Liver (tissue), 9 donors: ENCODE results near the gene GSAP. TPM values are rescaled to one million over a fixed set of nuclear protein-coding genes. Genes with fewer than 3 reads are reported as not detected.

Experiments
- DNase-seq: peaks from one replicate; pipeline ENCODE4 v3.0.0-alpha.2; 2017; ENCODE audit warnings: low spot score
- H3K27ac ChIP-seq, 2 donors: one replicate each; pipeline ENCODE4 v1.7.0; 2013; ENCODE audit warnings: inconsistent platforms in 2 of 2, low read length in 2 of 2, control low read depth in 1 of 2, low read depth in 1 of 2, mild to moderate bottlenecking in 1 of 2
- H3K27me3 ChIP-seq, 4 donors: one replicate each; pipeline versions ENCODE4 v1.6.1 to v1.7.0; 2013; ENCODE audit warnings: low read length in 3 of 4, inconsistent platforms in 1 of 4, mild to moderate bottlenecking in 1 of 4, moderate library complexity in 1 of 4; ENCODE audit not compliant: control insufficient read depth in 4 of 4, insufficient read depth in 4 of 4
- H3K36me3 ChIP-seq, 4 donors: one replicate each; pipeline versions ENCODE4 v1.6.1 to v1.7.0; 2013; ENCODE audit warnings: low read length in 3 of 4, mild to moderate bottlenecking in 3 of 4, low read depth in 1 of 4, moderate library complexity in 1 of 4; ENCODE audit not compliant: control insufficient read depth in 4 of 4, insufficient read depth in 3 of 4
- H3K4me1 ChIP-seq, 4 donors: one replicate each; pipeline versions ENCODE4 v1.6.1 to v1.7.0; 2013; ENCODE audit warnings: low read length in 3 of 4, mild to moderate bottlenecking in 3 of 4, moderate library complexity in 1 of 4; ENCODE audit not compliant: control insufficient read depth in 4 of 4, insufficient read depth in 4 of 4
- H3K4me3 ChIP-seq, 3 donors: one replicate each; pipeline versions ENCODE4 v1.6.1 to v1.7.0; 2013; ENCODE audit warnings: low read length in 3 of 3, control low read depth in 1 of 3, low read depth in 1 of 3, mild to moderate bottlenecking in 1 of 3
- H3K9ac ChIP-seq, 2 donors: one replicate each; pipeline ENCODE4 v1.7.0; 2013; ENCODE audit warnings: low read length in 2 of 2, mild to moderate bottlenecking in 2 of 2, moderate library complexity in 2 of 2, control low read depth in 1 of 2, low read depth in 1 of 2
- H3K9me3 ChIP-seq, 4 donors: one replicate each; pipeline versions ENCODE4 v1.6.1 to v1.7.0; 2013; ENCODE audit warnings: low read length in 3 of 4; ENCODE audit not compliant: control insufficient read depth in 4 of 4
- CTCF ChIP-seq: fragments of 150-350 bp; IDR thresholded peaks from 2 replicates; pipeline ENCODE4 v1.5.1; 2017; ENCODE audit warnings: improper control_type of control experiment, low read depth, low read length; ENCODE audit not compliant: missing input control
- EGR1 ChIP-seq, 2 donors: IDR thresholded peaks; 2 replicates each; pipeline ENCODE4 v1.6.1; 2016 to 2018; ENCODE audit warnings: antibody characterized with exemption in 2 of 2, low read depth in 2 of 2
- FOXA1 ChIP-seq: IDR thresholded peaks from 2 replicates; pipeline ENCODE4 v1.6.1; 2016; ENCODE audit warnings: antibody characterized with exemption
- GABPA ChIP-seq, 2 donors: IDR thresholded peaks in 1 of 2; conservative IDR thresholded peaks in 1 of 2; 2 replicates each; pipeline ENCODE4 v1.6.1; 2016; ENCODE audit warnings: antibody characterized with exemption in 2 of 2, mild to moderate bottlenecking in 1 of 2, moderate library complexity in 1 of 2
- HNF4A ChIP-seq, 2 donors: conservative IDR thresholded peaks; 2 replicates each; pipeline ENCODE4 v1.6.1; 2016; ENCODE audit warnings: antibody characterized with exemption in 2 of 2, mild to moderate bottlenecking in 2 of 2
- HNF4G ChIP-seq: IDR thresholded peaks from 2 replicates; pipeline ENCODE4 v1.6.1; 2016; ENCODE audit warnings: antibody characterized with exemption
- MAX ChIP-seq: IDR thresholded peaks from 2 replicates; pipeline ENCODE4 v1.6.1; 2016; ENCODE audit warnings: antibody characterized with exemption
- NR2F2 ChIP-seq: IDR thresholded peaks from 2 replicates; pipeline ENCODE4 v1.6.1; 2016; ENCODE audit warnings: antibody characterized with exemption
- RAD21 ChIP-seq, 2 donors: IDR thresholded peaks; 2 replicates each; pipeline ENCODE4 v1.6.1; 2016; ENCODE audit warnings: antibody characterized with exemption in 2 of 2, mild to moderate bottlenecking in 2 of 2
- REST ChIP-seq: IDR thresholded peaks from 2 replicates; pipeline ENCODE4 v1.6.1; 2016; ENCODE audit warnings: antibody characterized with exemption, mild to moderate bottlenecking
- SP1 ChIP-seq: IDR thresholded peaks from 2 replicates; pipeline ENCODE4 v1.6.1; 2018; ENCODE audit warnings: antibody characterized with exemption, mild to moderate bottlenecking
- TAF1 ChIP-seq: conservative IDR thresholded peaks from 2 replicates; pipeline ENCODE4 v1.6.1; 2016; ENCODE audit warnings: antibody characterized with exemption, mild to moderate bottlenecking
- YY1 ChIP-seq: IDR thresholded peaks from 2 replicates; pipeline ENCODE4 v1.6.1; 2016; ENCODE audit warnings: antibody characterized with exemption, mild to moderate bottlenecking
- ZBTB33 ChIP-seq: IDR thresholded peaks from 2 replicates; pipeline ENCODE4 v1.6.1; 2016; ENCODE audit warnings: antibody characterized with exemption
- WGBS: extraction: QIAGEN DNeasy Blood & Tissue Kit; methylation state at CpG from one replicate; pipeline ENCODE4 v1.1.7; 2013; 5-methylcytosine and 5-hydroxymethylcytosine counted together
- polyA plus RNA-seq, 2 donors: library from polyadenylated mRNA; stranded (reverse) in 1 of 2; unstranded in 1 of 2; fragments of 200-250 nt in 1 of 2; fragments of >200 nt in 1 of 2; fragmentation: Nextera tagmentation in 1 of 2; extraction: Ambion mirVana in 1 of 2; gene quantifications; one replicate each; pipeline versions ENCODE4 v1.2.1 to v1.2.3, GENCODE V29; 2013 to 2015
- total RNA-seq, 2 donors: library from RNA; depleted of rRNA; stranded (reverse); fragments of >200 nt; gene quantifications; one replicate each; pipeline ENCODE4 v1.2.3, GENCODE V29; 2014
- donor health status: healthy.
- donor health status: healthy.
- donor health status: healthy.
- donor health status: healthy.
- donor health status: healthy.

The GSAP gene
- total and polyA plus RNA-seq, 4 donors: 4.1 to 30.9 (median 17.7) TPM

- Histone ChIP-seq H3K4me3 (no peak overlapping the region), H3K9me3 (no peaks in the 10 kb centered on the region), H3K27ac (no peak overlapping the region), H3K4me1 (peaks cover 0 to 3% (median 2%) of the 10 kb centered on the region in 4 donors), H3K36me3 (peaks cover 0 to 13% (median 7%) of the 10 kb centered on the region in 4 donors), H3K9ac (no peak overlapping the region), H3K27me3 (no peaks in the 10 kb centered on the region)
- TF ChIP-seq YY1: no peak
- no peak for TF ChIP-seq TAF1
- TF ChIP-seq NR2F2: no peak
- peak; percentile 6 for TF ChIP-seq SP1
- no peak for TF ChIP-seq EGR1 (IDR thresholded peaks at IDR 0.05; ENCODE audit: low read depth in 2 of 2)
- TF ChIP-seq REST: no peak
- no peak for TF ChIP-seq ZBTB33
- TF ChIP-seq RAD21 (IDR thresholded peaks at IDR 0.05): no peak
- TF ChIP-seq FOXA1: no peak
- 59% methylated on average over 12 of the region's 12 CpGs for WGBS
- DNase-seq: no peak
Observed at GRCh38 chr7:77327067-77327931, 88.8 kb downstream of the GSAP start.

GRCh38 chr7:77326131-77326530 is 90.0 kb downstream of the GSAP start:
- H3K27ac ChIP-seq: no peak overlapping the region
- TF ChIP-seq NR2F2 (no peak), TAF1 (no peak)
- DNase-seq: no peak
- H3K4me3 ChIP-seq: no peak overlapping the region
- WGBS: 92% methylated on average over 3 of the region's 3 CpGs
- H3K4me1 ChIP-seq: peaks cover 0 to 2% (median 0%) of the 10 kb centered on the region in 4 donors
- H3K36me3 ChIP-seq: peaks cover 0 to 13% (median 7%) of the 10 kb centered on the region in 4 donors
- no peaks in the 10 kb centered on the region for H3K27me3 ChIP-seq
- no peaks in the 10 kb centered on the region for H3K9me3 ChIP-seq
- H3K9ac ChIP-seq: no peak overlapping the region

GRCh38 chr7:77321300-77321699 is 94.8 kb downstream of the GSAP start:
- no peak for DNase-seq
- no peak overlapping the region for H3K27ac ChIP-seq
- WGBS: 93% methylated on average over 2 of the region's 2 CpGs
- H3K4me1 ChIP-seq: no peaks in the 10 kb centered on the region
- no peak overlapping the region for H3K9ac ChIP-seq
- H3K9me3 ChIP-seq: no peaks in the 10 kb centered on the region
- peaks cover 1 to 23% (median 8%) of the 10 kb centered on the region in 4 donors for H3K36me3 ChIP-seq
- no peak for TF ChIP-seq HNF4A (conservative IDR thresholded peaks at IDR 0.05)
- no peak for TF ChIP-seq MAX
- no peak for TF ChIP-seq TAF1
- no peak for TF ChIP-seq YY1
- TF ChIP-seq HNF4G: no peak
- TF ChIP-seq CTCF: no peak
- no peak for TF ChIP-seq REST
- TF ChIP-seq FOXA1: no peak
- no peak for TF ChIP-seq GABPA (IDR thresholded peaks at IDR 0.05 in 1 of 2, conservative IDR thresholded peaks at IDR 0.05 in 1 of 2)
- H3K27me3 ChIP-seq: no peaks in the 10 kb centered on the region
- no peak overlapping the region for H3K4me3 ChIP-seq
